ENCODE data around the gene ATP5MK. TPM values are rescaled to one million over a fixed set of nuclear protein-coding genes. Genes with fewer than 3 reads are reported as not detected.
"Not testable (repeated sequence)": the region's sequence is repeated elsewhere in the genome, so short reads cannot be mapped to it uniquely, and the experiment has no call there.

Gene ATP5MK
- total and polyA plus RNA-seq, 8 donors = 145 to 259 (median 157) TPM

GRCh38 chr10:103427866-103428265 lies 31.6 kb upstream of the ATP5MK start:
- peaks cover 0 to 5% of the 10 kb centered on the region in 2 donors for H3K4me1 ChIP-seq
- H3K36me3 ChIP-seq = peaks cover 0 to 76% of the 10 kb centered on the region in 2 donors
- H3K27ac ChIP-seq = no peak overlapping the region
- DNase-seq (no peak), ATAC-seq (no peak)
- no peaks in the 10 kb centered on the region for H3K9me3 ChIP-seq
- H3K27me3 ChIP-seq = no peaks in the 10 kb centered on the region
- no peak overlapping the region for H3K4me3 ChIP-seq
- intact Hi-C loops (cut with DNase I) = no loop called here
- no peak for TF ChIP-seq CTCF (IDR thresholded peaks at IDR 0.05)

GRCh38 chr10:103423748-103424147 lies 27.5 kb upstream of the ATP5MK start:
- ATAC-seq = no peak
- H3K9me3 ChIP-seq = no peaks in the 10 kb centered on the region
- H3K27me3 ChIP-seq = no peaks in the 10 kb centered on the region
- no peak overlapping the region for H3K27ac ChIP-seq
- no peak overlapping the region for H3K4me3 ChIP-seq
- TF ChIP-seq CTCF (IDR thresholded peaks at IDR 0.05) = no peak
- peaks cover 0 to 97% of the 10 kb centered on the region in 2 donors for H3K36me3 ChIP-seq
- DNase-seq = no peak
- intact Hi-C loops (cut with DNase I) = no loop called here
- H3K4me1 ChIP-seq = no peaks in the 10 kb centered on the region

- Histone ChIP-seq H3K4me1 (no peaks in the 10 kb centered on the region), H3K27ac (no peak overlapping the region), H3K4me3 (no peak overlapping the region), H3K9me3 (no peaks in the 10 kb centered on the region), H3K36me3 (peaks cover 6 to 98% of the 10 kb centered on the region in 2 donors), H3K27me3 (no peaks in the 10 kb centered on the region)
- DNase-seq = no peak
- intact Hi-C loops (cut with DNase I) = loop anchor here in 1 of 2 donors (5.0 kb wide), 1 partner anchor 63 kb away; no protein-coding TSS in a partner anchor
- ATAC-seq = no peak
- TF ChIP-seq CTCF (IDR thresholded peaks at IDR 0.05) = no peak
Observed at GRCh38 chr10:103419101-103419500, 22.8 kb upstream of the ATP5MK start.

- H3K4me1 ChIP-seq = no peaks in the 10 kb centered on the region
- H3K4me3 ChIP-seq = no peak overlapping the region
- peaks cover 6 to 98% of the 10 kb centered on the region in 2 donors for H3K36me3 ChIP-seq
- no peaks in the 10 kb centered on the region for H3K27me3 ChIP-seq
- no peaks in the 10 kb centered on the region for H3K9me3 ChIP-seq
- DNase-seq (no peak), ATAC-seq (no peak)
- TF ChIP-seq CTCF (IDR thresholded peaks at IDR 0.05) = no peak
- no peak overlapping the region for H3K27ac ChIP-seq
- intact Hi-C loops (cut with DNase I) = loop anchor here in 1 of 2 donors (5.0 kb wide), 1 partner anchor 65 kb away; no protein-coding TSS in a partner anchor
Observed at GRCh38 chr10:103417601-103418000, 21.3 kb upstream of the ATP5MK start.

GRCh38 chr10:103417148-103417469 lies 20.8 kb upstream of the ATP5MK start:
- not testable (repeated sequence) for DNase-seq, H3K4me3 ChIP-seq, H3K27me3 ChIP-seq, H3K9me3 ChIP-seq, H3K27ac ChIP-seq, ATAC-seq, H3K4me1 ChIP-seq
- intact Hi-C loops (cut with DNase I) = loop anchor here in 1 of 2 donors (5.0 kb wide), 1 partner anchor 65 kb away; no protein-coding TSS in a partner anchor
- H3K36me3 ChIP-seq = peaks cover 6 to 98% of the 10 kb centered on the region in 2 donors
